Ovary (tissue), 10 donors: ENCODE data around the gene MRPL50. TPM values are rescaled to one million over a fixed set of nuclear protein-coding genes. Genes with fewer than 3 reads are reported as not detected.

Experiments used
- DNase-seq, 5 donors: peaks; one replicate each; pipeline ENCODE4 v3.0.0-alpha.2; 2019 to 2020
- H3K27ac ChIP-seq, 2 donors: fragments of 200-600 bp; one replicate each; pipeline versions ENCODE4 v1.5.1 to v1.8.0; 2019 to 2022
- H3K27me3 ChIP-seq: fragments of 200-600 bp; one replicate; pipeline ENCODE4 v1.8.0; 2022
- H3K36me3 ChIP-seq: fragments of 200-600 bp; sonication (generic); one replicate; pipeline ENCODE4 v1.5.1; 2019
- H3K4me1 ChIP-seq: one replicate; pipeline ENCODE4 v1.8.1; 2013; ENCODE audit warnings: mild to moderate bottlenecking, moderate library complexity; ENCODE audit not compliant: insufficient read depth
- H3K4me3 ChIP-seq: fragments of 200-600 bp; sonication (generic); one replicate; pipeline ENCODE4 v1.5.1; 2017
- H3K9me3 ChIP-seq, 2 donors: fragments of 200-600 bp in 1 of 2; sonication (generic) in 1 of 2; one replicate each; pipeline versions ENCODE4 v1.5.1 to v1.8.1; 2013 to 2019; ENCODE audit warnings: mild to moderate bottlenecking in 1 of 2, moderate library complexity in 1 of 2
- CTCF ChIP-seq, 3 donors: fragments of 450-650 bp in 2 of 3; fragments of 200-600 bp in 1 of 3; IDR thresholded peaks; one replicate each; pipeline versions ENCODE4 v1.5.1 to v1.8.0; 2016 to 2022; ENCODE audit warnings: antibody characterized with exemption in 3 of 3, mild to moderate bottlenecking in 1 of 3
- EP300 ChIP-seq: sonication (generic); formaldehyde crosslinking; IDR thresholded peaks from one replicate; pipeline ENCODE4 v1.6.1; 2017; ENCODE audit warnings: antibody characterized with exemption
- POLR2A ChIP-seq: fragments of 450-650 bp; IDR thresholded peaks from one replicate; pipeline ENCODE4 v1.6.1; 2017; ENCODE audit warnings: antibody characterized with exemption, mild to moderate bottlenecking, moderate library complexity
- WGBS, 3 donors: extraction: QIAGEN DNeasy Blood & Tissue Kit in 1 of 3; methylation state at CpG; one replicate each; pipeline versions ENCODE4 v1.1.5 to v1.1.7; 2013 to 2017; 5-methylcytosine and 5-hydroxymethylcytosine counted together
- intact Hi-C, 4 donors: fragments of 100-400 bp; cut with DNase I; formaldehyde crosslinking; loops; one replicate each; pipeline versions ENCODE4 v1.11.0 to v1.15.1; 2022 to 2023
- long read RNA-seq, 3 donors: library from polyadenylated mRNA in 2 of 3; unstranded in 2 of 3; transcript quantifications; one replicate each; pipeline ENCODE4 v2.0.0 and lab custom pipeline, GENCODE V29; 2021 to 2026
- polyA plus RNA-seq, 2 donors: library from polyadenylated mRNA; stranded (reverse); fragments of 200-250 nt in 1 of 2; fragments of 350-450 nt in 1 of 2; fragmentation: Illumina TruSeq in 1 of 2; extraction: RNeasy Lipid Tissue Mini Kit (QIAGEN cat#74804) in 1 of 2; gene quantifications; one replicate each; pipeline ENCODE4 v1.2.3, GENCODE V29; 2013 to 2014
- total RNA-seq, 7 donors: library from RNA; depleted of rRNA in 2 of 7; stranded (reverse); fragments of >200 nt in 2 of 7; fragmentation: NEBNext Ultra II Directional in 3 of 7; extraction: Animal tissue kit (Norgen Biotek cat#: 25700) in 3 of 7; gene quantifications; one replicate each; pipeline versions ENCODE4 v1.1.0 to v1.2.4, GENCODE V29; 2016 to 2023
- donor health status: DM: no; HTN: no; CAD: no; lungs with moderate emphysema.
- donor health status: DM: no; HTN: no; CAD: no.
- donor health status: Bipolar disorder and iron deficiency.
- donor health status: DM: yes; HTN: yes; CAD: no.
- donor health status: DM: no; HTN: no; CAD: no.
- donor health status: DM: yes; HTN: yes; CAD: no.

The MRPL50 gene
- 10 to 100 TPM; 13.1 to 16.9 (median 15.2) TPM for total RNA-seq
- polyA plus RNA-seq: 10 to 100 TPM in 1 of 2 donors, 1 to 10 TPM in 1; 9.2 to 12.9 TPM
- long read RNA-seq, donor 1, transcript MRPL50-201 (2 exons, 3,332 nt): major isoform, 25 of 33 reads
- long read RNA-seq, donor 1, partial matches to known transcripts: 0 of 33 reads
- long read RNA-seq, donor 1, other reads (novel, unspliced or antisense): 8 of 33 reads
- long read RNA-seq, donor 2, transcript MRPL50-201 (2 exons, 3,332 nt): major isoform, 23 of 23 reads
- long read RNA-seq, donor 2, partial matches to known transcripts: 0 of 23 reads
- long read RNA-seq, donor 2, other reads (novel, unspliced or antisense): 0 of 23 reads
- long read RNA-seq, donor 3, transcript MRPL50-201 (2 exons, 3,332 nt): major isoform, 39 of 43 reads
- long read RNA-seq, donor 3, partial matches to known transcripts: 0 of 43 reads
- long read RNA-seq, donor 3, other reads (novel, unspliced or antisense): 4 of 43 reads

- H3K9me3 ChIP-seq: peaks cover 0 to 5% of the 10 kb centered on the region in 2 donors
- peaks cover 2% of the 10 kb centered on the region for H3K4me1 ChIP-seq
- intact Hi-C loops: loop anchor here in 1 of 4 donors (5.0 kb wide), 1 partner anchor 134 kb away; the partner anchor contains the start of gene RNF20
- peak; percentile 97 to 99 (median 97) for DNase-seq
- no peaks in the 10 kb centered on the region for H3K27me3 ChIP-seq
- peak within 1 kb of the TSS; percentile 70 to 81 for H3K27ac ChIP-seq
- no peaks in the 10 kb centered on the region for H3K36me3 ChIP-seq
- peak within 1 kb of the TSS; percentile 84 for H3K4me3 ChIP-seq
- 0 to 1% (median 1%) methylated on average over 44 of the region's 44 CpGs for WGBS, 3 donors
- TF ChIP-seq POLR2A: peak; percentile 93
- TF ChIP-seq CTCF (IDR thresholded peaks at IDR 0.05): no peak
- TF ChIP-seq EP300: no peak
Measured at GRCh38 chr9:101398068-101398929, at the start of gene MRPL50, which contains the start of gene ZNF189. Gene MRPL50 (minus strand): TSS chr9:101398618. CDS start chr9:101398592, 26 bp downstream. Gene ZNF189 (plus strand): TSS chr9:101398851. CDS start chr9:101399157, 306 bp downstream.

- H3K36me3 ChIP-seq: no peaks in the 10 kb centered on the region
- no peak overlapping the region for H3K27ac ChIP-seq
- DNase-seq: no peak
- intact Hi-C loops: no loop called here
- no peaks in the 10 kb centered on the region for H3K27me3 ChIP-seq
- no peaks in the 10 kb centered on the region for H3K9me3 ChIP-seq
- no peaks in the 10 kb centered on the region for H3K4me1 ChIP-seq
- H3K4me3 ChIP-seq: no peak overlapping the region
- TF ChIP-seq EP300 (no peak), CTCF (IDR thresholded peaks at IDR 0.05) (no peak), POLR2A (no peak)
Measured at GRCh38 chr9:101446732-101447131, 48.3 kb upstream of the MRPL50 start.

- Histone ChIP-seq H3K27me3 (no peaks in the 10 kb centered on the region), H3K27ac (no peak overlapping the region), H3K4me1 (no peaks in the 10 kb centered on the region), H3K36me3 (no peaks in the 10 kb centered on the region), H3K9me3 (no peaks in the 10 kb centered on the region), H3K4me3 (no peak overlapping the region)
- WGBS, 3 donors: 21 to 41% (median 24%) methylated on average over 5 of the region's 5 CpGs
- DNase-seq: no peak
- intact Hi-C loops: no loop called here
- no peak for TF ChIP-seq POLR2A
- no peak for TF ChIP-seq CTCF (IDR thresholded peaks at IDR 0.05)
- TF ChIP-seq EP300: no peak
Measured at GRCh38 chr9:101445353-101446029, 47.1 kb upstream of the MRPL50 start.

GRCh38 chr9:101443364-101443771 lies 45.0 kb upstream of the MRPL50 start:
- WGBS, 3 donors: 52 to 62% (median 60%) methylated on average over 9 of the region's 9 CpGs
- no peaks in the 10 kb centered on the region for H3K4me1 ChIP-seq
- H3K36me3 ChIP-seq: no peaks in the 10 kb centered on the region
- intact Hi-C loops: no loop called here
- peak in 1 of 5 donors; percentile 27 for DNase-seq
- H3K9me3 ChIP-seq: no peaks in the 10 kb centered on the region
- H3K27ac ChIP-seq: no peak overlapping the region
- H3K4me3 ChIP-seq: no peak overlapping the region
- no peaks in the 10 kb centered on the region for H3K27me3 ChIP-seq
- TF ChIP-seq EP300 (no peak), CTCF (IDR thresholded peaks at IDR 0.05) (no peak), POLR2A (no peak)
